PFSK-1 (cell line): Measurements from ENCODE around the gene EPAS1.

Source experiments
- FOXP2 ChIP-seq: optimal IDR thresholded peaks from 2 replicates; pipeline ENCODE3; 2011; ENCODE audit warnings: borderline replicate concordance, control low read depth, inconsistent platforms; ENCODE audit not compliant: insufficient read depth; ENCODE audit errors: extremely low read length, extremely low read depth
- POLR2AphosphoS5 ChIP-seq: IDR thresholded peaks from 2 replicates; pipeline ENCODE4 v1.6.1; 2012; ENCODE audit warnings: low read depth, mild to moderate bottlenecking, control low read depth, low read length, moderate library complexity
- SIN3A ChIP-seq: IDR thresholded peaks from 2 replicates; pipeline ENCODE4 v1.6.1; 2012; ENCODE audit warnings: mild to moderate bottlenecking, low read length, moderate library complexity, borderline replicate concordance; ENCODE audit not compliant: insufficient read depth
- TAF1 ChIP-seq: IDR thresholded peaks from 2 replicates; pipeline ENCODE4 v1.6.1; 2012; ENCODE audit warnings: low read length, control low read depth, borderline replicate concordance; ENCODE audit not compliant: insufficient read depth
- TF ChIP-seq, protein P1 (sequence below), 2 experiments: IDR thresholded peaks; 2 replicates each; pipeline versions ENCODE4 v1.6.1 to v1.8.0; 2011 to 2012; ENCODE audit warnings: low read depth in 2 of 2, low read length in 2 of 2, control low read depth in 1 of 2, inconsistent platforms in 1 of 2, mild to moderate bottlenecking in 1 of 2, moderate library complexity in 1 of 2; ENCODE audit not compliant: insufficient read depth in 1 of 2

Gene EPAS1

GRCh38 chr2:46278952-46279351 is 18.3 kb upstream of the EPAS1 start:
- TF ChIP-seq, protein P1, sequence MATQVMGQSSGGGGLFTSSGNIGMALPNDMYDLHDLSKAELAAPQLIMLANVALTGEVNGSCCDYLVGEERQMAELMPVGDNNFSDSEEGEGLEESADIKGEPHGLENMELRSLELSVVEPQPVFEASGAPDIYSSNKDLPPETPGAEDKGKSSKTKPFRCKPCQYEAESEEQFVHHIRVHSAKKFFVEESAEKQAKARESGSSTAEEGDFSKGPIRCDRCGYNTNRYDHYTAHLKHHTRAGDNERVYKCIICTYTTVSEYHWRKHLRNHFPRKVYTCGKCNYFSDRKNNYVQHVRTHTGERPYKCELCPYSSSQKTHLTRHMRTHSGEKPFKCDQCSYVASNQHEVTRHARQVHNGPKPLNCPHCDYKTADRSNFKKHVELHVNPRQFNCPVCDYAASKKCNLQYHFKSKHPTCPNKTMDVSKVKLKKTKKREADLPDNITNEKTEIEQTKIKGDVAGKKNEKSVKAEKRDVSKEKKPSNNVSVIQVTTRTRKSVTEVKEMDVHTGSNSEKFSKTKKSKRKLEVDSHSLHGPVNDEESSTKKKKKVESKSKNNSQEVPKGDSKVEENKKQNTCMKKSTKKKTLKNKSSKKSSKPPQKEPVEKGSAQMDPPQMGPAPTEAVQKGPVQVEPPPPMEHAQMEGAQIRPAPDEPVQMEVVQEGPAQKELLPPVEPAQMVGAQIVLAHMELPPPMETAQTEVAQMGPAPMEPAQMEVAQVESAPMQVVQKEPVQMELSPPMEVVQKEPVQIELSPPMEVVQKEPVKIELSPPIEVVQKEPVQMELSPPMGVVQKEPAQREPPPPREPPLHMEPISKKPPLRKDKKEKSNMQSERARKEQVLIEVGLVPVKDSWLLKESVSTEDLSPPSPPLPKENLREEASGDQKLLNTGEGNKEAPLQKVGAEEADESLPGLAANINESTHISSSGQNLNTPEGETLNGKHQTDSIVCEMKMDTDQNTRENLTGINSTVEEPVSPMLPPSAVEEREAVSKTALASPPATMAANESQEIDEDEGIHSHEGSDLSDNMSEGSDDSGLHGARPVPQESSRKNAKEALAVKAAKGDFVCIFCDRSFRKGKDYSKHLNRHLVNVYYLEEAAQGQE (IDR thresholded peaks at IDR 0.05; ENCODE audit: insufficient read depth in 1 of 2, low read depth in 2 of 2, low read length in 2 of 2): no peak
- TF ChIP-seq TAF1 (no peak), FOXP2 (no peak), SIN3A (no peak)

DNA sequence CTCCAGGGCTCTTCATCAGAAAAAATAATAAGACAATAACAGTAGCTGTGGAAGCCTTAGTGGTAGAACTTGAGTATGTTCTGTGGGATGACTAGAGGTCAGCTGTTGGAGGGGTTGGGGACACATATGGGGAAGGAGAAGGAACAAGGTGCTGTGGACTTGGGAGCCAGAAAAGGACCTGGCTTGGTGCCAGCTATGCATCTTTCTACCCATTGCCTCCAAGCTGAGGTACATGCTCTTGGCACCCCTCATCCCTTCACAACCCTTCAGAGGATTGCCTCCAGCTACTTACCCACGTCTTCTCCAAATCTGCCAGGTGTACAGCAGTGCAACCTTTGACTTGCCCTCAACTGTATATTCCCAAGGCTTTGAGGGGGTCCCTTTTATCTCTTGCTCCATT is 15.3 kb upstream of the EPAS1 start:
- TF ChIP-seq POLR2AphosphoS5 (no peak), SIN3A (no peak), FOXP2 (no peak), TAF1 (no peak)
- TF ChIP-seq, protein P1 (IDR thresholded peaks at IDR 0.05; ENCODE audit: insufficient read depth in 1 of 2, low read depth in 2 of 2, low read length in 2 of 2): no peak

- TF ChIP-seq TAF1 (no peak), FOXP2 (no peak), POLR2AphosphoS5 (no peak), SIN3A (no peak)
- TF ChIP-seq, protein P1 (IDR thresholded peaks at IDR 0.05; ENCODE audit: insufficient read depth in 1 of 2, low read depth in 2 of 2, low read length in 2 of 2): no peak
Measured at GRCh38 chr2:46283693-46284092, 13.5 kb upstream of the EPAS1 start.

DNA sequence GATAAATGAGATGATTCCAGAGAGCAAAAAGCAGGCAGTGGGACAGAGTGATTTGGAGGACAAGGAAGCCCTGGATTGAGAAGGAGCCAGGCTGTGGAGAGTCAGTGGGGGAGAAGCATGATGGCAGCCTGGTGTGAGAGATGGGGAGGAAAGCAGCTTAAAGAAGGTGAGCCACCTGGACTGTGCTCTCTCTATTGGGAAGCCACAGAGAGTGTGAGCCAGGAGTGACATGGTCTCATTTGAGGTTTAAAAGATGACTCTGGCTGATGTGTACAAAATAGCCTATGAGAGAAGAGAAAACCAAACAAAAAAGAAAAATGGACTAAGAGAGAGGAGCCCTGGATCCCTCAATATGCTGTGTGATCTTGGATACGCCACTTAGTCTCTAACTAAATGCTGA is 12.9 kb upstream of the EPAS1 start:
- TF ChIP-seq POLR2AphosphoS5 (no peak), TAF1 (no peak), FOXP2 (no peak), SIN3A (no peak)
- TF ChIP-seq, protein P1 (IDR thresholded peaks at IDR 0.05; ENCODE audit: insufficient read depth in 1 of 2, low read depth in 2 of 2, low read length in 2 of 2): no peak

DNA sequence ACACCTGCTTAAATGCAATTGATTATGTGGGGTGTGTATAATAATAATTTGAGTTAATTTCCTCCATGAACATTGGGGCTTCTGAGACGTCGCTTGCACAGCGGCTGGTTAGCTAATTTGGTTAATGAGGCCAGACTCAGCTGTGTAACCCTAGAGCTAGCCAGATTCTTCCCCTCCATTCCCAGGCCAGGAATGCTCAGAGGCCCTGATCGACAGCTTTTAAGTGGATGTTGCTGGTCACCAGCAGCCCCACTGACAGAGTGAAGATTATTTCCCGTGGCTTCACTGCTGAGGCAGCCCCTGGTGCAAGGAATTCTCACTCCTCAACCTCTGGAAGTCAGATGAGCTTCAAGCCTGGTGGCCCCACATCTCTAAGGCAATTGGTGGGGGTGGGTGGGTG is 12.4 kb upstream of the EPAS1 start:
- TF ChIP-seq SIN3A (no peak), TAF1 (no peak), FOXP2 (no peak), POLR2AphosphoS5 (no peak)
- TF ChIP-seq, protein P1 (IDR thresholded peaks at IDR 0.05; ENCODE audit: insufficient read depth in 1 of 2, low read depth in 2 of 2, low read length in 2 of 2): no peak
